HepG2 (cell line): ENCODE data around the gene NUP85. TPM values are rescaled to one million over a fixed set of nuclear protein-coding genes. Genes with fewer than 3 reads are reported as not detected.

Experiments
- ARHGAP35 ChIP-seq: sonication (generic); formaldehyde crosslinking; IDR thresholded peaks from 2 replicates; pipeline ENCODE4 v1.9.0; 2022; ENCODE audit warnings: mild to moderate bottlenecking, inconsistent platforms, moderate library complexity, missing genetic modification reagents, borderline replicate concordance
- ARNT ChIP-seq: fragments of 450-650 bp; IDR thresholded peaks from 2 replicates; pipeline ENCODE4 v1.6.1; 2017
- ATM ChIP-seq: fragments of 450-650 bp; IDR thresholded peaks from 2 replicates; pipeline ENCODE4 v1.7.1; 2017; ENCODE audit warnings: mild to moderate bottlenecking, borderline replicate concordance
- CC2D1A ChIP-seq: sonication (generic); formaldehyde crosslinking; IDR thresholded peaks from 2 replicates; pipeline ENCODE4 v1.8.1; 2023; ENCODE audit warnings: mild to moderate bottlenecking, missing genetic modification reagents
- CHCHD3 ChIP-seq: sonication (generic); formaldehyde crosslinking; IDR thresholded peaks from 2 replicates; pipeline ENCODE4 v1.8.0; 2022; ENCODE audit warnings: mild to moderate bottlenecking, missing genetic modification reagents, moderate library complexity
- DR1 ChIP-seq: sonication (generic); formaldehyde crosslinking; IDR thresholded peaks from 2 replicates; pipeline ENCODE4 v1.8.0; 2021; ENCODE audit warnings: mild to moderate bottlenecking, missing genetic modification reagents, inconsistent platforms
- GATAD1 ChIP-seq: IDR thresholded peaks from 2 replicates; pipeline ENCODE4 v1.6.1; 2016; ENCODE audit warnings: missing genetic modification reagents, missing compliant biosample characterization
- HNRNPUL1 ChIP-seq: fragments of 200-400 bp; formaldehyde crosslinking; IDR thresholded peaks from 2 replicates; pipeline ENCODE4 v1.6.1; 2017; ENCODE audit warnings: low read depth, mild to moderate bottlenecking, low read length, moderate library complexity
- MAFG ChIP-seq: sonication (generic); formaldehyde crosslinking; IDR thresholded peaks from 2 replicates; pipeline ENCODE4 v1.5.1; 2020; ENCODE audit warnings: mild to moderate bottlenecking, missing genetic modification reagents
- PAWR ChIP-seq: sonication (generic); formaldehyde crosslinking; IDR thresholded peaks from 2 replicates; pipeline ENCODE4 v1.4.0; 2020; ENCODE audit warnings: missing genetic modification reagents, mild to moderate bottlenecking, borderline replicate concordance
- RAD21 ChIP-seq: fragments of 450-650 bp; formaldehyde crosslinking; IDR thresholded peaks from 2 replicates; pipeline ENCODE4 v1.5.0; 2020; ENCODE audit warnings: mild to moderate bottlenecking
- RFX1 ChIP-seq: fragments of 450-650 bp; IDR thresholded peaks from 2 replicates; pipeline ENCODE4 v1.6.1; 2017
- RORA ChIP-seq: sonication (generic); formaldehyde crosslinking; IDR thresholded peaks from 2 replicates; pipeline ENCODE4 v1.5.0; 2020; ENCODE audit warnings: mild to moderate bottlenecking, missing genetic modification reagents, moderate library complexity
- SP5 ChIP-seq: IDR thresholded peaks from 2 replicates; pipeline ENCODE4 v1.6.1; 2016; ENCODE audit warnings: low read depth, borderline replicate concordance
- XBP1 ChIP-seq: sonication (generic); formaldehyde crosslinking; IDR thresholded peaks from 2 replicates; pipeline ENCODE4 v1.5.0; 2020; ENCODE audit warnings: missing genetic modification reagents
- ZBTB42 ChIP-seq: sonication (generic); formaldehyde crosslinking; IDR thresholded peaks from 2 replicates; pipeline ENCODE4 v1.5.0; 2020; ENCODE audit warnings: mild to moderate bottlenecking, missing genetic modification reagents
- ZFP1 ChIP-seq: IDR thresholded peaks from 2 replicates; pipeline ENCODE4 v1.6.1; 2016
- ZFP62 ChIP-seq: sonication (generic); formaldehyde crosslinking; IDR thresholded peaks from 2 replicates; pipeline ENCODE4 v1.4.0; 2020; ENCODE audit warnings: missing genetic modification reagents
- ZNF143 ChIP-seq: sonication (generic); formaldehyde crosslinking; IDR thresholded peaks from 2 replicates; pipeline ENCODE4 v1.4.0; 2020; ENCODE audit warnings: missing genetic modification reagents
- ZNF180 ChIP-seq: sonication (generic); formaldehyde crosslinking; IDR thresholded peaks from 2 replicates; pipeline ENCODE4 v1.4.0; 2020; ENCODE audit warnings: low read depth, missing genetic modification reagents, borderline replicate concordance
- ZNF558 ChIP-seq: sonication (generic); formaldehyde crosslinking; IDR thresholded peaks from 2 replicates; pipeline ENCODE4 v1.9.0; 2022; ENCODE audit warnings: mild to moderate bottlenecking, missing genetic modification reagents, borderline replicate concordance
- ZNF7 ChIP-seq: IDR thresholded peaks from 2 replicates; pipeline ENCODE4 v1.6.1; 2016; ENCODE audit warnings: missing biosample characterization, missing genetic modification reagents
- polyA plus RNA-seq, 8 experiments: library from polyadenylated mRNA; depleted of rRNA in 3 of 8; stranded (reverse) in 7 of 8; unstranded in 1 of 8; fragments of >200 nt; fragmentation: Illumina TruSeq in 4 of 8; extraction: Trizol in 4 of 8; gene quantifications; 2 replicates each; pipeline versions ENCODE4 v1.2.1 to v1.2.3, GENCODE V29; 2011 to 2016; ENCODE audit warnings: low read depth in 4 of 8, missing spikeins in 1 of 8, mixed read lengths in 1 of 8; ENCODE audit not compliant: insufficient read depth in 1 of 8
- total RNA-seq, 5 experiments: library from RNA; depleted of rRNA; stranded (reverse); fragments of >200 nt; fragmentation: Illumina TruSeq; extraction: Trizol; gene quantifications; 2 replicates each; pipeline ENCODE4 v1.2.3, GENCODE V29; 2016; ENCODE audit warnings: low read depth in 1 of 5
- TF ChIP-seq, protein P1 (sequence below): sonication (generic); formaldehyde crosslinking; IDR thresholded peaks from 2 replicates; pipeline ENCODE4 v1.8.0; 2022; ENCODE audit warnings: missing genetic modification reagents, mild to moderate bottlenecking, moderate library complexity, borderline replicate concordance
- TF ChIP-seq, protein P2 (sequence below): sonication (generic); formaldehyde crosslinking; IDR thresholded peaks from 2 replicates; pipeline ENCODE4 v1.8.1; 2023; ENCODE audit warnings: missing genetic modification reagents, mild to moderate bottlenecking, borderline replicate concordance
- TF ChIP-seq, protein P3 (sequence below): sonication (generic); formaldehyde crosslinking; IDR thresholded peaks from 2 replicates; pipeline ENCODE4 v1.4.0; 2020; ENCODE audit warnings: low read depth, mild to moderate bottlenecking, missing genetic modification reagents
- TF ChIP-seq, protein P4 (sequence below): IDR thresholded peaks from 2 replicates; pipeline ENCODE4 v1.6.1; 2016

Gene NUP85
- total and polyA plus RNA-seq, 2 of the 13 experiments (the other 11 are each of a cell fraction or from before 2014, with no cell fraction given) = 89.1 to 124 TPM

DNA sequence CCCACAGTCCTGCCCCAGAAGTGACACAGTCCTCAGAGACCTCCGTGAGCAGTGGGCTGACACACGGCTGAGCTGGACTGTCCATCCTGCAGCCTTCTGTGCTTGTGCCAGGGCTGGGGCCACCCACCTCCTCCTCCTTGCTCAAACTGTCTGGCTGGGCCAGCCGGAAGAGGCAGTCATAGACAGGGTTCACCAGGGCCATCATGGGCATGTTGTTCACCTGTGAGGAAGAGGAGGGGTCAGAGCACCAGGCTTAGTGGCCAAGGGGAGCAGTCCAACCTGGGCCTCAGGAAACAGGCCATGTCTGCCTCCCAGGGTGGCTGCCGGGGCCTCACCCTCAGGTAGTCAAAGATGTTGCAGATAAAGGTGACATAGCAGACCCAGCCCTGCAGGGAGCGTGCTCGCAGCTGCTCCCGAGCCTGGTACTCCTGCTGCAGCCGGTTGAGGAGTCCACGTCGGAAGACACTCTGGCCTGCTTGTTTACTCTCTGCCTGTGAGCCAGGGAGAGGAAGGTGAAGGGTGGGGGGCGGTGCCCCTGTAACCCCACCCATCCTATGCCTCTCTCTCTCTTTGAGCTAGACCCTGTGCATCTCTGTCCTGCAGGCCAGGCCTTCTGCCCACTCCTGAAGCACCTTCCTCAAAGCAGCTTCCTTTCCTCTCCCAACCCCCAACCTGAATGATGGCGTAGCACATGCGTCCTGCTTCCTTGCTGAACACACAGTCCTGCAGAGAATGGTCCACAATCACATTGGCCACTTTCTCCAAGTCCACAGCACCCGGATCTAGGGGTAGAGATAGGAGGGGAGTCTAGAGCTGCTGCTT, 62.1 kb downstream of the NUP85 start (continued):
- TF ChIP-seq PAWR (CRISPR knock-in tag) (no peak), RFX1 (no peak), ZFP1 (CRISPR knock-in tag) (no peak), GATAD1 (CRISPR knock-in tag) (peak; percentile 83), ATM (no peak), ZNF7 (CRISPR knock-in tag) (no peak), ZFP62 (CRISPR knock-in tag) (no peak), CC2D1A (CRISPR knock-in tag) (no peak), ZBTB42 (CRISPR knock-in tag) (no peak), CHCHD3 (CRISPR knock-in tag) (no peak), SP5 (CRISPR knock-in tag) (peak; percentile 48; the same call in 1 of the 2 replicates), ZNF558 (CRISPR knock-in tag) (no peak), XBP1 (CRISPR knock-in tag) (no peak), HNRNPUL1 (no peak), ARHGAP35 (CRISPR knock-in tag) (no peak; the same call in 1 of the 2 replicates), ZNF143 (no peak), ARNT (no peak), RORA (no peak), MAFG (CRISPR knock-in tag) (no peak), DR1 (CRISPR knock-in tag) (no peak), RAD21 (CRISPR knock-in tag) (peak; percentile 85), ZNF180 (no peak)
- TF ChIP-seq, protein P1, sequence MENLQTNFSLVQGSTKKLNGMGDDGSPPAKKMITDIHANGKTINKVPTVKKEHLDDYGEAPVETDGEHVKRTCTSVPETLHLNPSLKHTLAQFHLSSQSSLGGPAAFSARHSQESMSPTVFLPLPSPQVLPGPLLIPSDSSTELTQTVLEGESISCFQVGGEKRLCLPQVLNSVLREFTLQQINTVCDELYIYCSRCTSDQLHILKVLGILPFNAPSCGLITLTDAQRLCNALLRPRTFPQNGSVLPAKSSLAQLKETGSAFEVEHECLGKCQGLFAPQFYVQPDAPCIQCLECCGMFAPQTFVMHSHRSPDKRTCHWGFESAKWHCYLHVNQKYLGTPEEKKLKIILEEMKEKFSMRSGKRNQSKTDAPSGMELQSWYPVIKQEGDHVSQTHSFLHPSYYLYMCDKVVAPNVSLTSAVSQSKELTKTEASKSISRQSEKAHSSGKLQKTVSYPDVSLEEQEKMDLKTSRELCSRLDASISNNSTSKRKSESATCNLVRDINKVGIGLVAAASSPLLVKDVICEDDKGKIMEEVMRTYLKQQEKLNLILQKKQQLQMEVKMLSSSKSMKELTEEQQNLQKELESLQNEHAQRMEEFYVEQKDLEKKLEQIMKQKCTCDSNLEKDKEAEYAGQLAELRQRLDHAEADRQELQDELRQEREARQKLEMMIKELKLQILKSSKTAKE = no peak; the same call in 1 of the 2 replicates
- TF ChIP-seq, protein P2, sequence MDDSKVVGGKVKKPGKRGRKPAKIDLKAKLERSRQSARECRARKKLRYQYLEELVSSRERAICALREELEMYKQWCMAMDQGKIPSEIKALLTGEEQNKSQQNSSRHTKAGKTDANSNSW (CRISPR knock-in tag) = no peak
- TF ChIP-seq, protein P3, sequence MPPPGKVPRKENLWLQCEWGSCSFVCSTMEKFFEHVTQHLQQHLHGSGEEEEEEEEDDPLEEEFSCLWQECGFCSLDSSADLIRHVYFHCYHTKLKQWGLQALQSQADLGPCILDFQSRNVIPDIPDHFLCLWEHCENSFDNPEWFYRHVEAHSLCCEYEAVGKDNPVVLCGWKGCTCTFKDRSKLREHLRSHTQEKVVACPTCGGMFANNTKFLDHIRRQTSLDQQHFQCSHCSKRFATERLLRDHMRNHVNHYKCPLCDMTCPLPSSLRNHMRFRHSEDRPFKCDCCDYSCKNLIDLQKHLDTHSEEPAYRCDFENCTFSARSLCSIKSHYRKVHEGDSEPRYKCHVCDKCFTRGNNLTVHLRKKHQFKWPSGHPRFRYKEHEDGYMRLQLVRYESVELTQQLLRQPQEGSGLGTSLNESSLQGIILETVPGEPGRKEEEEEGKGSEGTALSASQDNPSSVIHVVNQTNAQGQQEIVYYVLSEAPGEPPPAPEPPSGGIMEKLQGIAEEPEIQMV = peak; percentile 91
- TF ChIP-seq, protein P4, sequence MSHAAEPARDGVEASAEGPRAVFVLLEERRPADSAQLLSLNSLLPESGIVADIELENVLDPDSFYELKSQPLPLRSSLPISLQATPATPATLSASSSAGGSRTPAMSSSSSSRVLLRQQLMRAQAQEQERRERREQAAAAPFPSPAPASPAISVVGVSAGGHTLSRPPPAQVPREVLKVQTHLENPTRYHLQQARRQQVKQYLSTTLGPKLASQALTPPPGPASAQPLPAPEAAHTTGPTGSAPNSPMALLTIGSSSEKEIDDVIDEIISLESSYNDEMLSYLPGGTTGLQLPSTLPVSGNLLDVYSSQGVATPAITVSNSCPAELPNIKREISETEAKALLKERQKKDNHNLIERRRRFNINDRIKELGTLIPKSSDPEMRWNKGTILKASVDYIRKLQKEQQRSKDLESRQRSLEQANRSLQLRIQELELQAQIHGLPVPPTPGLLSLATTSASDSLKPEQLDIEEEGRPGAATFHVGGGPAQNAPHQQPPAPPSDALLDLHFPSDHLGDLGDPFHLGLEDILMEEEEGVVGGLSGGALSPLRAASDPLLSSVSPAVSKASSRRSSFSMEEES (CRISPR knock-in tag) = no peak; the same call in 1 of the 2 replicates
